Measurements from ENCODE around the gene FRMD8. TPM values are rescaled to one million over a fixed set of nuclear protein-coding genes. Genes with fewer than 3 reads are reported as not detected.
A peak's percentile ranks its signal among the peaks of the same experiment; 100 is the strongest.

Gene FRMD8
- total RNA-seq, 1 experiment from 2014 or later = 68.3 TPM

DNA sequence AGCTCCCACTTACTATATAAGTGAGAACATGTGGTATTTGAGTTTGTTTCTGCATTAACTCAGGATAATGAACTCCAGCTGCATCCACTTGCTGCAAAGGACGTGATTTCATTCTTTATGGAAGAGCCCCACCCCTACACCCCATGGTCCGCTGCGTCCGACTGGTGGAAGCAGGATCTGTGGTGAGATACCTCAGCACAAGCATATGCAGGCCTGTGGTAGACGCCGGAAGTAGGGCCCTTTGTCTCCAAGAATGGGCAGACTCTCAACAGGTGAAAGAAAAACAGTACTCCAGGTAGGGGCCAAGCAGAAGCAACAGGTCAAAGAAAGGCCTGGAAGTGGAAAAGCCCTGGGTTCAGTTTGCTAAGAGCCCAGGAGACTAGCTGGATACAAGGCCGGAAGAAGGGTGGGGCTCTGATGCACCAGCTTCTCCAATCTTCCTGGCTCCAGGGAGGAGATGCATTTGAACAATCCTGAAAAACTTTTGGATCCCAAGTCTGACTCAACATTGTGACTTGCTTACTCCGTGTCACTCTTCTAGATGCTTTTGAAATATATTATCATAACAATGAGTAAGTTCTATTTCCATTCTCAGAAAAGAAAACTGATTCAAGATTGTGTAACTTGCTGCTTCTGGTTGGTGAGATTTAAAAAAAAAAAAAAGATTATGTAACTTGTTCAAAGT lies 66.5 kb downstream of the FRMD8 start:
- Histone ChIP-seq H3K27me3 (ENCODE audit: low read length) (no peaks in the 10 kb centered on the region), H3K9ac (ENCODE audit: low read length) (no peak overlapping the region), H3K4me3 (ENCODE audit: low read length) (no peak overlapping the region), H4K20me1 (ENCODE audit: low read length) (no peaks in the 10 kb centered on the region), H3K4me2 (ENCODE audit: low read length) (no peak overlapping the region), H2AFZ (ENCODE audit: low read length) (no peak overlapping the region), H3K36me3 (ENCODE audit: low read depth, low read length) (no peaks in the 10 kb centered on the region), H3K4me1 (ENCODE audit: insufficient read depth, low read length) (peaks cover 25% of the 10 kb centered on the region), H3F3A (ENCODE audit: low read length, unreplicated experiment) (peaks cover 3% of the 10 kb centered on the region), H3K27ac (ENCODE audit: low read length) (peak overlapping the region; percentile 39), H3K79me2 (ENCODE audit: low read length) (peaks cover 14% of the 10 kb centered on the region), H3K9me3 (ENCODE audit: low read length) (no peaks in the 10 kb centered on the region), H3K9me2 (replicated peaks; ENCODE audit: low read length) (no peaks in the 10 kb centered on the region)
- TF ChIP-seq EZH2phosphoT487 (IDR thresholded peaks at IDR 0.05; ENCODE audit: borderline replicate concordance, low read length) (no peak), CTCF (conservative IDR thresholded peaks at IDR 0.05; ENCODE audit: low read depth, low read length) (no peak), EZH2 (IDR thresholded peaks at IDR 0.05; ENCODE audit: low read length, unreplicated experiment) (no peak)
- ATAC-seq (peak; percentile 25), DNase-seq (peak; percentile 83)
- ChIA-PET CTCF (interaction anchor here (1.0 kb wide), 1 partner anchor 54 kb away, joined by 5 read pairs; no protein-coding TSS in a partner anchor), POLR2A (ENCODE audit: unreplicated experiment) (interaction anchor here (0.6 to 1.4 kb wide), 2 partner anchors 46 to 55 kb away, joined by 3 to 7 read pairs; partner anchors contain the start of gene MALAT1)
- BruUV-seq (replicated peaks) = no TSS peak
- intact Hi-C loops (cut with micrococcal nuclease) = no loop called here

DNA sequence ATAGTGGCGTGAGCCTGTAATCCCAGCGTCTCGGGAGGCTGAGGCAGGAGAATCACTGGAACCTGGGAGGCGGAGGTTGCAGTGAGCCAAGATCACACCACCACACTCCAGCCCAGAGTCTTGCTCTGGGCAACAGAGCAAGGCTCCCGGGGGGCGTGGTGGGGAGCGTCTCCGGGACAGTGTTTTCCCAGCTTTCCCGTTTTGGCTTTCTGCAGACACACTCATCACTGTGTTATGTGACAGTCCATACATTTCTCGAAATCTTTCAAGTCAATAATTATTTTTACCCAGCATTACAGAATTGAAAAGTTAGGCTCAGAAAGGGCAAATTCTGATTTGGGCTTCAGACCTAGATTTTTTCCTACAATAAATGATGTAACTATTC lies 67.9 kb downstream of the FRMD8 start:
- peak overlapping the region; percentile 6; the same call in 1 of the 2 replicates for H3K27ac ChIP-seq (ENCODE audit: low read length)
- H3K9me3 ChIP-seq (ENCODE audit: low read length) = no peaks in the 10 kb centered on the region
- POLR2A ChIA-PET (ENCODE audit: unreplicated experiment) = no interaction called here
- H3F3A ChIP-seq (ENCODE audit: low read length, unreplicated experiment) = no peaks in the 10 kb centered on the region
- no TSS peak for BruUV-seq (replicated peaks)
- H3K4me2 ChIP-seq (ENCODE audit: low read length) = peak overlapping the region; percentile 92
- intact Hi-C loops (cut with micrococcal nuclease) = no loop called here
- no peaks in the 10 kb centered on the region for H4K20me1 ChIP-seq (ENCODE audit: low read length)
- no peak for TF ChIP-seq EZH2 (IDR thresholded peaks at IDR 0.05; ENCODE audit: low read length, unreplicated experiment)
- no peak for TF ChIP-seq EZH2phosphoT487 (IDR thresholded peaks at IDR 0.05; ENCODE audit: borderline replicate concordance, low read length)
- TF ChIP-seq CTCF (conservative IDR thresholded peaks at IDR 0.05; ENCODE audit: low read depth, low read length) = no peak
- no peaks in the 10 kb centered on the region for H3K36me3 ChIP-seq (ENCODE audit: low read depth, low read length)
- peaks cover 25% of the 10 kb centered on the region for H3K4me1 ChIP-seq (ENCODE audit: insufficient read depth, low read length)
- peak; percentile 9 for DNase-seq
- ATAC-seq = no peak
- H3K4me3 ChIP-seq (ENCODE audit: low read length) = peak overlapping the region; percentile 71
- H3K27me3 ChIP-seq (ENCODE audit: low read length) = no peaks in the 10 kb centered on the region
- peaks cover 14% of the 10 kb centered on the region for H3K79me2 ChIP-seq (ENCODE audit: low read length)
- no peaks in the 10 kb centered on the region for H3K9me2 ChIP-seq (replicated peaks; ENCODE audit: low read length)
- CTCF ChIA-PET = no interaction called here
- peak overlapping the region; percentile 59 for H3K9ac ChIP-seq (ENCODE audit: low read length)
- H2AFZ ChIP-seq (ENCODE audit: low read length) = peak overlapping the region; percentile 88
